HepG2 (cell line): ENCODE results near the gene CTNND1. TPM values are rescaled to one million over a fixed set of nuclear protein-coding genes. Genes with fewer than 3 reads are reported as not detected.

Experiments
- BRCA1 ChIP-seq: sonication (generic); formaldehyde crosslinking; IDR thresholded peaks from 2 replicates; pipeline ENCODE4 v1.4.0; 2020; ENCODE audit warnings: missing genetic modification reagents
- GATAD1 ChIP-seq: IDR thresholded peaks from 2 replicates; pipeline ENCODE4 v1.6.1; 2016; ENCODE audit warnings: missing genetic modification reagents, missing compliant biosample characterization
- GTF2F1 ChIP-seq: fragments of 150-350 bp; IDR thresholded peaks from 2 replicates; pipeline ENCODE4 v1.6.1; 2014; ENCODE audit warnings: low read length
- HDAC2 ChIP-seq: sonication (generic); formaldehyde crosslinking; IDR thresholded peaks from 2 replicates; pipeline ENCODE4 v1.4.0; 2020; ENCODE audit warnings: missing genetic modification reagents
- HES4 ChIP-seq: sonication (generic); formaldehyde crosslinking; IDR thresholded peaks from 2 replicates; pipeline ENCODE4 v1.9.0; 2021; ENCODE audit warnings: mild to moderate bottlenecking, missing genetic modification reagents, borderline replicate concordance
- KDM3A ChIP-seq: IDR thresholded peaks from 2 replicates; pipeline ENCODE4 v1.6.1; 2018; ENCODE audit warnings: low read depth, missing compliant biosample characterization
- MZF1 ChIP-seq: sonication (generic); formaldehyde crosslinking; IDR thresholded peaks from 2 replicates; pipeline ENCODE4 v1.8.1; 2023; ENCODE audit warnings: mild to moderate bottlenecking, missing genetic modification reagents, borderline replicate concordance
- NFE2 ChIP-seq: sonication (generic); formaldehyde crosslinking; IDR thresholded peaks from 2 replicates; pipeline ENCODE4 v1.4.0; 2020; ENCODE audit warnings: missing genetic modification reagents
- SIN3B ChIP-seq: fragments of 150-350 bp; IDR thresholded peaks from 2 replicates; pipeline ENCODE4 v1.6.1; 2014; ENCODE audit warnings: low read length
- TP53 ChIP-seq: sonication (generic); formaldehyde crosslinking; conservative IDR thresholded peaks from 2 replicates; pipeline ENCODE4 v1.4.0; 2020; ENCODE audit warnings: missing genetic modification reagents
- YY1 ChIP-seq: IDR thresholded peaks from 2 replicates; pipeline ENCODE4 v1.6.1; 2011; ENCODE audit warnings: low read length, low read depth, moderate library complexity, mild to moderate bottlenecking; ENCODE audit not compliant: insufficient read depth, insufficient replicate concordance
- ZBTB21 ChIP-seq: sonication (generic); formaldehyde crosslinking; IDR thresholded peaks from 2 replicates; pipeline ENCODE4 v1.4.0; 2020; ENCODE audit warnings: missing genetic modification reagents
- ZFY ChIP-seq: sonication (generic); formaldehyde crosslinking; IDR thresholded peaks from 2 replicates; pipeline ENCODE4 v1.4.0; 2020; ENCODE audit warnings: missing genetic modification reagents
- ZKSCAN1 ChIP-seq: fragments of 150-350 bp; IDR thresholded peaks from 2 replicates; pipeline ENCODE4 v1.6.1; 2014; ENCODE audit warnings: low read length
- ZNF235 ChIP-seq: sonication (generic); formaldehyde crosslinking; IDR thresholded peaks from 2 replicates; pipeline ENCODE4 v1.8.1; 2023; ENCODE audit warnings: mild to moderate bottlenecking, missing genetic modification reagents, borderline replicate concordance
- ZNF264 ChIP-seq: sonication (generic); formaldehyde crosslinking; IDR thresholded peaks from 2 replicates; pipeline ENCODE4 v1.4.0; 2020; ENCODE audit warnings: missing genetic modification reagents
- ZNF333 ChIP-seq: sonication (generic); formaldehyde crosslinking; IDR thresholded peaks from 2 replicates; pipeline ENCODE4 v1.4.0; 2020; ENCODE audit warnings: mild to moderate bottlenecking, missing genetic modification reagents, borderline replicate concordance
- ZNF451 ChIP-seq: sonication (generic); formaldehyde crosslinking; IDR thresholded peaks from 2 replicates; pipeline ENCODE4 v1.5.0; 2020; ENCODE audit warnings: mild to moderate bottlenecking, missing genetic modification reagents
- ZNF496 ChIP-seq: sonication (generic); formaldehyde crosslinking; IDR thresholded peaks from 2 replicates; pipeline ENCODE4 v1.8.1; 2023; ENCODE audit warnings: mild to moderate bottlenecking, moderate library complexity, missing genetic modification reagents; ENCODE audit not compliant: insufficient replicate concordance
- ZNF713 ChIP-seq: sonication (generic); formaldehyde crosslinking; IDR thresholded peaks from 2 replicates; pipeline ENCODE4 v1.4.0; 2020; ENCODE audit warnings: mild to moderate bottlenecking, missing genetic modification reagents
- ZNF790 ChIP-seq: sonication (generic); formaldehyde crosslinking; IDR thresholded peaks from 2 replicates; pipeline ENCODE4 v1.8.0; 2022; ENCODE audit warnings: missing genetic modification reagents, mild to moderate bottlenecking, borderline replicate concordance
- ZSCAN25 ChIP-seq: sonication (generic); formaldehyde crosslinking; IDR thresholded peaks from 2 replicates; pipeline ENCODE4 v1.8.0; 2022; ENCODE audit warnings: mild to moderate bottlenecking, missing genetic modification reagents
- polyA plus RNA-seq, 8 experiments: library from polyadenylated mRNA; depleted of rRNA in 3 of 8; stranded (reverse) in 7 of 8; unstranded in 1 of 8; fragments of >200 nt; fragmentation: Illumina TruSeq in 4 of 8; extraction: Trizol in 4 of 8; gene quantifications; 2 replicates each; pipeline versions ENCODE4 v1.2.1 to v1.2.3, GENCODE V29; 2011 to 2016; ENCODE audit warnings: low read depth in 4 of 8, missing spikeins in 1 of 8, mixed read lengths in 1 of 8; ENCODE audit not compliant: insufficient read depth in 1 of 8
- total RNA-seq, 5 experiments: library from RNA; depleted of rRNA; stranded (reverse); fragments of >200 nt; fragmentation: Illumina TruSeq; extraction: Trizol; gene quantifications; 2 replicates each; pipeline ENCODE4 v1.2.3, GENCODE V29; 2016; ENCODE audit warnings: low read depth in 1 of 5
- TF ChIP-seq, protein P1 (sequence below): sonication (generic); formaldehyde crosslinking; IDR thresholded peaks from 2 replicates; pipeline ENCODE4 v1.5.0; 2020; ENCODE audit warnings: missing genetic modification reagents
- TF ChIP-seq, protein P2 (sequence below): sonication (generic); formaldehyde crosslinking; IDR thresholded peaks from 2 replicates; pipeline ENCODE4 v1.5.0; 2020; ENCODE audit warnings: missing genetic modification reagents
- TF ChIP-seq, protein P3 (sequence below): IDR thresholded peaks from 2 replicates; pipeline ENCODE4 v1.6.1; 2016; ENCODE audit warnings: low read depth
- TF ChIP-seq, protein P4 (sequence below): IDR thresholded peaks from 2 replicates; pipeline ENCODE4 v1.6.1; 2012; ENCODE audit warnings: inconsistent platforms

Gene CTNND1
- total and polyA plus RNA-seq, 2 of the 13 experiments (the other 11 are each of a cell fraction or from before 2014, with no cell fraction given), result 117 to 128 TPM

DNA sequence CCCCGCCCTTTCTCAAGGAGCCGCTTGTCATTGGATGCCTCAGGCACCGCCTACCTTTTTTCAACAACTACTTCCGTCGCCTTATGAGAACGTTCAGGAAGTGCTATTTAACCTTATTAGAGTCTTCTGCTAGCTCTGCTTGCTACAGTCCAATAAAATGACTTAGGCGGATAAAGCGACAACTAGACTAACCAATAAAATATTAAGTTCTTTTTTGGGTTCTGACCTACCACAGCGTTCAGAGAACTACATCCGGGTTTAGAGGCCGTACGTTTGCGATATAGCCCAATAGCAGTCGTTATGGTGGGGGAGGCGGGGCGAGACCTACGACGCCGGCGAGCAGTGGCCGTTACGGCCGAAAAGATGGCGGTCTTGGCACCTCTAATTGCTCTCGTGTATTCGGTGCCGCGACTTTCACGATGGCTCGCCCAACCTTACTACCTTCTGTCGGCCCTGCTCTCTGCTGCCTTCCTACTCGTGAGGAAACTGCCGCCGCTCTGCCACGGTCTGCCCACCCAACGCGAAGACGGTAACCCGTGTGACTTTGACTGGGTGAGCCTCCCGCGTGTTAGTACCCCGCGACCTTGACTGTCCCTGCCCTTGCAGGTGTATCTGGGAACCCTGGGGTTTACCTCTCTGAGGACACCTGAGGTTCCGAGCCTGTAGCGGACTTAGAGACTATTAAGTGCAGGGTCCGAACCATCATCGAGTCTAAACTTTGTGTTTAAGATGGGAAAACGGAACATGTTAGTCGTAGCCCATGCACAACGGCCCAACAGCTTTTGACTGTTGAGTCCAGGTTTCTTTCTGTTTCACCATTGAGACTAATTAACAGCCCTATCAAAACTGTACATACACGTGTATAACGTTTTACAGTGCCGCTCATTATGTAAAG lies 49.1 kb upstream of the CTNND1 start, which contains the start of gene TMX2 (continued):
- TF ChIP-seq, protein P1, sequence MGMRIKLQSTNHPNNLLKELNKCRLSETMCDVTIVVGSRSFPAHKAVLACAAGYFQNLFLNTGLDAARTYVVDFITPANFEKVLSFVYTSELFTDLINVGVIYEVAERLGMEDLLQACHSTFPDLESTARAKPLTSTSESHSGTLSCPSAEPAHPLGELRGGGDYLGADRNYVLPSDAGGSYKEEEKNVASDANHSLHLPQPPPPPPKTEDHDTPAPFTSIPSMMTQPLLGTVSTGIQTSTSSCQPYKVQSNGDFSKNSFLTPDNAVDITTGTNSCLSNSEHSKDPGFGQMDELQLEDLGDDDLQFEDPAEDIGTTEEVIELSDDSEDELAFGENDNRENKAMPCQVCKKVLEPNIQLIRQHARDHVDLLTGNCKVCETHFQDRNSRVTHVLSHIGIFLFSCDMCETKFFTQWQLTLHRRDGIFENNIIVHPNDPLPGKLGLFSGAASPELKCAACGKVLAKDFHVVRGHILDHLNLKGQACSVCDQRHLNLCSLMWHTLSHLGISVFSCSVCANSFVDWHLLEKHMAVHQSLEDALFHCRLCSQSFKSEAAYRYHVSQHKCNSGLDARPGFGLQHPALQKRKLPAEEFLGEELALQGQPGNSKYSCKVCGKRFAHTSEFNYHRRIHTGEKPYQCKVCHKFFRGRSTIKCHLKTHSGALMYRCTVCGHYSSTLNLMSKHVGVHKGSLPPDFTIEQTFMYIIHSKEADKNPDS (CRISPR knock-in tag), result no peak
- TF ChIP-seq ZNF333 (CRISPR knock-in tag), result no peak
- TF ChIP-seq ZNF496 (CRISPR knock-in tag), result no peak
- TF ChIP-seq ZNF235 (CRISPR knock-in tag), result no peak
- peak; percentile 90 for TF ChIP-seq SIN3B
- no peak for TF ChIP-seq TP53 (CRISPR knock-in tag)
- TF ChIP-seq BRCA1, result no peak
- TF ChIP-seq ZKSCAN1, result no peak
- no peak for TF ChIP-seq ZSCAN25 (CRISPR knock-in tag)
- TF ChIP-seq NFE2 (CRISPR knock-in tag), result no peak
- no peak for TF ChIP-seq HES4 (CRISPR knock-in tag)
- no peak for TF ChIP-seq GTF2F1
- no peak for TF ChIP-seq ZNF713
- TF ChIP-seq HDAC2 (CRISPR knock-in tag), result no peak
- TF ChIP-seq ZNF451, result no peak
- TF ChIP-seq, protein P2, sequence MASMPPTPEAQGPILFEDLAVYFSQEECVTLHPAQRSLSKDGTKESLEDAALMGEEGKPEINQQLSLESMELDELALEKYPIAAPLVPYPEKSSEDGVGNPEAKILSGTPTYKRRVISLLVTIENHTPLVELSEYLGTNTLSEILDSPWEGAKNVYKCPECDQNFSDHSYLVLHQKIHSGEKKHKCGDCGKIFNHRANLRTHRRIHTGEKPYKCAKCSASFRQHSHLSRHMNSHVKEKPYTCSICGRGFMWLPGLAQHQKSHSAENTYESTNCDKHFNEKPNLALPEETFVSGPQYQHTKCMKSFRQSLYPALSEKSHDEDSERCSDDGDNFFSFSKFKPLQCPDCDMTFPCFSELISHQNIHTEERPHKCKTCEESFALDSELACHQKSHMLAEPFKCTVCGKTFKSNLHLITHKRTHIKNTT (CRISPR knock-in tag), result no peak
- peak; percentile 96 for TF ChIP-seq YY1
- no peak for TF ChIP-seq MZF1 (CRISPR knock-in tag)
- 0 out of 2 replicates have a peak, but pooled peaks have one; percentile 39 for TF ChIP-seq ZNF264
- TF ChIP-seq GATAD1 (CRISPR knock-in tag), result peak; percentile 95
- TF ChIP-seq, protein P3, sequence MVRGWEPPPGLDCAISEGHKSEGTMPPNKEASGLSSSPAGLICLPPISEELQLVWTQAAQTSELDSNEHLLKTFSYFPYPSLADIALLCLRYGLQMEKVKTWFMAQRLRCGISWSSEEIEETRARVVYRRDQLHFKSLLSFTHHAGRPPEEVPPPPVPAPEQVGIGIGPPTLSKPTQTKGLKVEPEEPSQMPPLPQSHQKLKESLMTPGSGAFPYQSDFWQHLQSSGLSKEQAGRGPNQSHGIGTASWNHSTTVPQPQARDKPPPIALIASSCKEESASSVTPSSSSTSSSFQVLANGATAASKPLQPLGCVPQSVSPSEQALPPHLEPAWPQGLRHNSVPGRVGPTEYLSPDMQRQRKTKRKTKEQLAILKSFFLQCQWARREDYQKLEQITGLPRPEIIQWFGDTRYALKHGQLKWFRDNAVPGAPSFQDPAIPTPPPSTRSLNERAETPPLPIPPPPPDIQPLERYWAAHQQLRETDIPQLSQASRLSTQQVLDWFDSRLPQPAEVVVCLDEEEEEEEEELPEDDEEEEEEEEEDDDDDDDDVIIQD (CRISPR knock-in tag), result no peak
- TF ChIP-seq, protein P4, sequence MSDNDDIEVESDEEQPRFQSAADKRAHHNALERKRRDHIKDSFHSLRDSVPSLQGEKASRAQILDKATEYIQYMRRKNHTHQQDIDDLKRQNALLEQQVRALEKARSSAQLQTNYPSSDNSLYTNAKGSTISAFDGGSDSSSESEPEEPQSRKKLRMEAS, result peak; percentile 80
- no peak for TF ChIP-seq KDM3A (CRISPR knock-in tag)
- no peak for TF ChIP-seq ZBTB21 (CRISPR knock-in tag)
- no peak; the same call in 1 of the 2 replicates for TF ChIP-seq ZFY (CRISPR knock-in tag)
- TF ChIP-seq ZNF790 (CRISPR knock-in tag), result no peak
